ENCODE data around the gene KAT8.
"Not testable (repeated sequence)": the region's sequence is repeated elsewhere in the genome, so short reads cannot be mapped to it uniquely, and the experiment has no call there.

Gene KAT8

GRCh38 chr16:31133046-31133501 lies 15.6 kb downstream of the KAT8 start:
- no peak for DNase-seq

- no peak for DNase-seq
Observed at GRCh38 chr16:31134091-31134571, 16.7 kb downstream of the KAT8 start.

GRCh38 chr16:31134625-31135534 lies 17.4 kb downstream of the KAT8 start:
- DNase-seq: no peak

GRCh38 chr16:31135535-31136286 lies 18.2 kb downstream of the KAT8 start, which contains the start of gene PRSS8:
Gene PRSS8 (minus strand): TSS chr16:31135727. CDS start chr16:31135498, 229 bp downstream.
- no peak for DNase-seq

GRCh38 chr16:31136287-31136662 lies 18.8 kb downstream of the KAT8 start:
- no peak for DNase-seq

GRCh38 chr16:31136822-31137499 lies 19.5 kb downstream of the KAT8 start:
- DNase-seq: not testable (repeated sequence)

GRCh38 chr16:31138621-31139578 lies 21.4 kb downstream of the KAT8 start:
- no peak for DNase-seq

- DNase-seq: not testable (repeated sequence)
Observed at GRCh38 chr16:31141071-31141469, 23.6 kb downstream of the KAT8 start.

GRCh38 chr16:31141489-31142108 lies 24.1 kb downstream of the KAT8 start:
- DNase-seq: no peak

- DNase-seq: peak; percentile 78
Observed at GRCh38 chr16:31142109-31143010, 24.9 kb downstream of the KAT8 start.

- DNase-seq: no peak
Observed at GRCh38 chr16:31143011-31143693, 25.7 kb downstream of the KAT8 start.

GRCh38 chr16:31143694-31144148 lies 26.3 kb downstream of the KAT8 start:
- no peak for DNase-seq

GRCh38 chr16:31144418-31144817 lies 27.0 kb downstream of the KAT8 start:
- not testable (repeated sequence) for DNase-seq

- no peak for DNase-seq
Observed at GRCh38 chr16:31145398-31145990, 28.0 kb downstream of the KAT8 start.

GRCh38 chr16:31147574-31147973 lies 30.1 kb downstream of the KAT8 start:
- DNase-seq: no peak

- DNase-seq: no peak
Observed at GRCh38 chr16:31148281-31148728, 30.8 kb downstream of the KAT8 start.

- no peak for DNase-seq
Observed at GRCh38 chr16:31148896-31149295, 31.4 kb downstream of the KAT8 start.

- no peak for DNase-seq
Observed at GRCh38 chr16:31149332-31149731, 31.9 kb downstream of the KAT8 start.

All from SIG-M5 (cell line).